CD8-positive, alpha-beta memory T cell (primary cell): ENCODE data around the gene NEK4. TPM values are rescaled to one million over a fixed set of nuclear protein-coding genes. Genes with fewer than 3 reads are reported as not detected.

Experiments used
- CTCF ChIA-PET: fragments of 350-600 bp; sonication (Branson Sonifier 250); formaldehyde crosslinking; loops from one replicate; lab custom pipeline; 2021; ENCODE audit warnings: antibody characterized with exemption; lab: Charles Lee
- POLR2A ChIA-PET: fragments of 350-600 bp; sonication (Branson Sonifier 250); formaldehyde crosslinking; loops from one replicate; lab custom pipeline; 2021; ENCODE audit warnings: antibody characterized with exemption; lab: Charles Lee
- DNase-seq, 5 donors: peaks; one replicate each; pipeline versions ENCODE4 v3.0.0 to v3.0.0-alpha.2; 2020 to 2022; ENCODE audit warnings: mixed read lengths in 1 of 5
- H3K27ac ChIP-seq: one replicate; pipeline ENCODE4 v1.7.0; 2013; ENCODE audit warnings: low read depth, mild to moderate bottlenecking, low read length, moderate library complexity
- H3K27me3 ChIP-seq: 2 replicates; pipeline ENCODE4 v1.7.0; 2013; ENCODE audit warnings: low read length, mild to moderate bottlenecking; ENCODE audit not compliant: insufficient read depth, poor library complexity, severe bottlenecking
- H3K36me3 ChIP-seq: 2 replicates; pipeline ENCODE4 v1.7.0; 2013; ENCODE audit warnings: mild to moderate bottlenecking, low read length, moderate library complexity; ENCODE audit not compliant: insufficient read depth
- H3K4me1 ChIP-seq: 2 replicates; pipeline ENCODE4 v1.7.0; 2013; ENCODE audit warnings: mild to moderate bottlenecking, low read length, moderate library complexity; ENCODE audit not compliant: insufficient read depth
- H3K4me3 ChIP-seq: 2 replicates; pipeline ENCODE4 v1.7.0; 2013; ENCODE audit warnings: mild to moderate bottlenecking, low read length
- H3K9me3 ChIP-seq: 2 replicates; pipeline ENCODE4 v1.7.0; 2013; ENCODE audit warnings: mild to moderate bottlenecking, low read length
- H3K27ac Mint-ChIP-seq, 8 donors: one replicate each; pipeline ENCODE4 v1.8.0; 2020 to 2021; ENCODE audit warnings: mixed read lengths in 8 of 8, mild to moderate bottlenecking in 6 of 8, inconsistent platforms in 3 of 8, moderate library complexity in 3 of 8
- H3K27me3 Mint-ChIP-seq, 2 donors: one replicate each; pipeline ENCODE4 v1.8.0; 2020 to 2021; ENCODE audit warnings: mixed read lengths in 2 of 2, mild to moderate bottlenecking in 1 of 2, moderate library complexity in 1 of 2
- H3K36me3 Mint-ChIP-seq, 3 donors: one replicate each; pipeline ENCODE4 v1.8.0; 2020 to 2021; ENCODE audit warnings: mixed read lengths in 3 of 3, inconsistent platforms in 1 of 3, mild to moderate bottlenecking in 1 of 3
- H3K4me1 Mint-ChIP-seq, 3 donors: one replicate each; pipeline ENCODE4 v1.8.0; 2020 to 2021; ENCODE audit warnings: mixed read lengths in 3 of 3, inconsistent platforms in 1 of 3, mild to moderate bottlenecking in 1 of 3
- H3K4me3 Mint-ChIP-seq, 7 donors: one replicate each; pipeline ENCODE4 v1.8.0; 2020 to 2021; ENCODE audit warnings: mixed read lengths in 7 of 7, mild to moderate bottlenecking in 6 of 7, moderate library complexity in 4 of 7, inconsistent platforms in 2 of 7
- H3K9me3 Mint-ChIP-seq, 5 donors: one replicate each; pipeline ENCODE4 v1.8.0; 2020 to 2022; ENCODE audit warnings: mixed read lengths in 5 of 5, mild to moderate bottlenecking in 3 of 5, moderate library complexity in 2 of 5, inconsistent platforms in 1 of 5
- polyA plus RNA-seq: library from polyadenylated mRNA; unstranded; fragments of 300-500 nt; fragmentation: Illumina TruSeq; gene quantifications from one replicate; pipeline ENCODE4 v1.2.3, GENCODE V29; 2021
- total RNA-seq, 2 experiments: library from RNA; stranded (reverse); gene quantifications; one replicate each; pipeline ENCODE4 v1.2.3, GENCODE V29; 2021

Gene NEK4
- total and polyA plus RNA-seq, 3 experiments from 2014 or later = 11.4 to 35.7 (median 33.5) TPM

GRCh38 chr3:52796411-52796810 is 25.7 kb upstream of the NEK4 start:
- no peaks in the 10 kb centered on the region for H3K27me3 ChIP-seq
- H3K27ac ChIP-seq = no peak overlapping the region
- Mint-ChIP-seq H3K27ac (no peak overlapping the region), H3K4me1 (no peaks in the 10 kb centered on the region), H3K27me3 (peaks cover 0 to 2% of the 10 kb centered on the region in 2 donors), H3K36me3 (no peaks in the 10 kb centered on the region), H3K9me3 (no peaks in the 10 kb centered on the region), H3K4me3 (no peak overlapping the region)
- DNase-seq = no peak
- H3K4me3 ChIP-seq = no peak overlapping the region
- H3K36me3 ChIP-seq = no peaks in the 10 kb centered on the region
- CTCF ChIA-PET = no interaction called here
- no peaks in the 10 kb centered on the region for H3K9me3 ChIP-seq
- no peaks in the 10 kb centered on the region for H3K4me1 ChIP-seq
- POLR2A ChIA-PET = no interaction called here

- no peak overlapping the region for H3K27ac ChIP-seq
- H3K4me3 ChIP-seq = no peak overlapping the region
- H3K36me3 ChIP-seq = no peaks in the 10 kb centered on the region
- no peaks in the 10 kb centered on the region for H3K4me1 Mint-ChIP-seq
- H3K27me3 ChIP-seq = no peaks in the 10 kb centered on the region
- no peaks in the 10 kb centered on the region for H3K9me3 ChIP-seq
- H3K4me3 Mint-ChIP-seq = no peak overlapping the region
- DNase-seq = no peak
- H3K27me3 Mint-ChIP-seq = peaks cover 0 to 2% of the 10 kb centered on the region in 2 donors
- no peaks in the 10 kb centered on the region for H3K4me1 ChIP-seq
- ChIA-PET CTCF (no interaction called here), POLR2A (no interaction called here)
- peaks cover 0 to 2% (median 0%) of the 10 kb centered on the region in 5 donors for H3K9me3 Mint-ChIP-seq
- H3K36me3 Mint-ChIP-seq = no peaks in the 10 kb centered on the region
- peak overlapping the region in 1 of 8 donors; percentile 75 for H3K27ac Mint-ChIP-seq
Observed at GRCh38 chr3:52795298-52795900, 24.7 kb upstream of the NEK4 start.

- POLR2A ChIA-PET = no interaction called here
- Mint-ChIP-seq H3K4me3 (no peak within 1 kb of the TSS), H3K27ac (peak within 1 kb of the TSS in 1 of 8 donors; percentile 75), H3K27me3 (peaks cover 0 to 2% of the 10 kb centered on the region in 2 donors), H3K36me3 (no peaks in the 10 kb centered on the region), H3K9me3 (peaks cover 0 to 2% (median 0%) of the 10 kb centered on the region in 5 donors), H3K4me1 (no peaks in the 10 kb centered on the region)
- H3K27me3 ChIP-seq = no peaks in the 10 kb centered on the region
- DNase-seq = no peak
- H3K9me3 ChIP-seq = no peaks in the 10 kb centered on the region
- CTCF ChIA-PET = no interaction called here
- no peaks in the 10 kb centered on the region for H3K4me1 ChIP-seq
- H3K4me3 ChIP-seq = no peak within 1 kb of the TSS
- H3K27ac ChIP-seq = no peak within 1 kb of the TSS
- H3K36me3 ChIP-seq = no peaks in the 10 kb centered on the region
Observed at GRCh38 chr3:52794612-52795099, 23.9 kb upstream of the NEK4 start, which contains the start of gene ITIH3. Gene ITIH3 (plus strand): TSS chr3:52794796. CDS start chr3:52794804, 8 bp downstream.

DNA sequence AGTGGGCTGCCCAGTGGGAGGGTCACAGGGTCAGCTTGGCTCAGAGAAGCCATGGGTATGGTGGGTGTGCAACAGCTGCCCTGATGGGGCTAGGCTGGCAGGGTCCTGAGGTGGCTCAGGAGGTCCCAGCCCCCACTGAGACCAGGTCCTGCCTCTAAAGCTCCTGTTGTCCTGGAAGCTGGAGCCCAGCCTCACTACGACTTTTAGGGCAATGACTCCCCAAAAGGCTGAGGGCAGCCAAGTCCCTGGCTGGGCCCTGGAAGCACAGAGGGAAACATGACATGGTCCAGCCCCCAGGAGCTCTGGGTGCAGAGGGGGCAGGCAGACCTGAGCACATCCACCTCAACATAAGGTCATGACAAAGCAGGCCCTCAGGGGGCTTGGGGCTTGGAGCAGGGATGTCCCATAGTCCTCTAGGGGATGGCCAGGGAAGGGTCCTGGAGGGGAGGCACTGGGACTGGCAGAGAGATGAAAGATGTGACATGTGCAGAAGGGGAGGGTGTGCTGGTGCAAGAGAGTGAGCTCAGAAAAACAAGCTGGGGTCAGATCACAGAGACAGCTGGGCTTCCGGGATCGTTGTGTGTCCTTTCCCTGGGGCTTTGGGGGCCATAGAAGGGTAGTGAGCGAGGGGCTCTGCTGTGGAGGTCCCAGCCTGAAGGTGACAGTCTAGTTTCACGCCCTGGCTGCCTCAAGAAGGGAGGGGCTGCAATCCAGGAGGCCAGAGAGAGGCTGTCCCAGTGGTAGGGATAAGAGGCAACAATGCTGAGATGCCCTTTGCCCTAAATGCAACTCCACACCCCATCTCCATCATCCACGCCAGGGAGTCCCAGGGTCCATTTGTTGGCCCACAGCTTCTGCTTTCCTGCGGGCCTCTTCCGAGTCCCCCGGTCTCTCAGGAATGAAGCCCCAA is 23.2 kb upstream of the NEK4 start:
- CTCF ChIA-PET = no interaction called here
- no peaks in the 10 kb centered on the region for H3K36me3 Mint-ChIP-seq
- peaks cover 0 to 2% (median 0%) of the 10 kb centered on the region in 5 donors for H3K9me3 Mint-ChIP-seq
- H3K4me3 Mint-ChIP-seq = no peak overlapping the region
- H3K4me3 ChIP-seq = no peak overlapping the region
- no peak overlapping the region for H3K27ac Mint-ChIP-seq
- H3K4me1 ChIP-seq = no peaks in the 10 kb centered on the region
- no peaks in the 10 kb centered on the region for H3K36me3 ChIP-seq
- no peak for DNase-seq
- POLR2A ChIA-PET = no interaction called here
- no peaks in the 10 kb centered on the region for H3K27me3 ChIP-seq
- no peak overlapping the region for H3K27ac ChIP-seq
- no peaks in the 10 kb centered on the region for H3K27me3 Mint-ChIP-seq
- no peaks in the 10 kb centered on the region for H3K9me3 ChIP-seq
- no peaks in the 10 kb centered on the region for H3K4me1 Mint-ChIP-seq

DNA sequence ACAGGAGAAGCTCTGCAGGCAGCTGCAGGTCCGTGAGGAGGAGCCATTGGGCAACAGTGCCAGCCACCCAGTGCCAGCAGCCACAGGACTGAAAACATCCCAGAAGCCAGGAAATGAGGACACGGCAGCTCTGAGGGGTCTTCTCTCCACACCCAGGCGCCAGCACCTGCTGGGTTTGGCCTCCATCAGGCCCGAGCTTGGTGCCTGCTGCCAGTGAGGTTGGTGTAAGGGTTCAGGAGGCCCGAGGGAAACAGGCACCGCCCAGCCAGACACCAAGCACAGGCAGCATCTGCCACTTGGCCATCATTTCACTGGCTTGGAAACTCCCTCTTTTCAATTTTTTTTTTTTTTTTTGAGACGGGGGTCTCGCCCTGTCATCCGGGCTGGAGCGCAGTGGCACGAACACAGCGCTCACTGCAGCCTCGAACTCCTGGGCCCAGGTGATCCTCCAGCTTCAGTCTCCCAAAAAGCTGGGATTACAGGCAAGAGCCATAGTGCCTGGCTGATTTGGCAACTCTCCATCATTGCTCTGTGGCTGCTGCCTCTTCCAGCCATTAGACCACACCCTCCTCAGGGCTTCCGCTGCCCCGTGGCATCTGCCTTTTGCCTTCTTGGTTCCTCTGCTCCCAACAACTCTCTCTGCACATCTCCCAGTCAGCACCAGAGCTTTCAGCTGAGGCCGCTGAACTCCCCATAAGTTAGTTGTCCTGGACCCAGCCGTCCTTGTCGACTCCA is 22.4 kb upstream of the NEK4 start:
- Histone ChIP-seq H3K4me1 (no peaks in the 10 kb centered on the region), H3K36me3 (no peaks in the 10 kb centered on the region), H3K27ac (no peak overlapping the region), H3K9me3 (no peaks in the 10 kb centered on the region), H3K4me3 (no peak overlapping the region), H3K27me3 (no peaks in the 10 kb centered on the region)
- no peak for DNase-seq
- no peak overlapping the region for H3K27ac Mint-ChIP-seq
- no peaks in the 10 kb centered on the region for H3K36me3 Mint-ChIP-seq
- no peak overlapping the region for H3K4me3 Mint-ChIP-seq
- peaks cover 0 to 2% (median 0%) of the 10 kb centered on the region in 5 donors for H3K9me3 Mint-ChIP-seq
- CTCF ChIA-PET = no interaction called here
- H3K4me1 Mint-ChIP-seq = no peaks in the 10 kb centered on the region
- POLR2A ChIA-PET = no interaction called here
- H3K27me3 Mint-ChIP-seq = no peaks in the 10 kb centered on the region

- Mint-ChIP-seq H3K4me1 (no peaks in the 10 kb centered on the region), H3K9me3 (peaks cover 0 to 2% (median 0%) of the 10 kb centered on the region in 5 donors), H3K27ac (peak overlapping the region in 1 of 8 donors; percentile 5), H3K36me3 (no peaks in the 10 kb centered on the region), H3K27me3 (peaks cover 0 to 5% of the 10 kb centered on the region in 2 donors), H3K4me3 (peak overlapping the region in 1 of 7 donors; percentile 13)
- Histone ChIP-seq H3K9me3 (no peaks in the 10 kb centered on the region), H3K36me3 (no peaks in the 10 kb centered on the region), H3K27me3 (no peaks in the 10 kb centered on the region), H3K27ac (no peak overlapping the region), H3K4me3 (no peak overlapping the region), H3K4me1 (no peaks in the 10 kb centered on the region)
- DNase-seq = no peak
- CTCF ChIA-PET = no interaction called here
- POLR2A ChIA-PET = no interaction called here
Observed at GRCh38 chr3:52792413-52792812, 21.7 kb upstream of the NEK4 start.

DNA sequence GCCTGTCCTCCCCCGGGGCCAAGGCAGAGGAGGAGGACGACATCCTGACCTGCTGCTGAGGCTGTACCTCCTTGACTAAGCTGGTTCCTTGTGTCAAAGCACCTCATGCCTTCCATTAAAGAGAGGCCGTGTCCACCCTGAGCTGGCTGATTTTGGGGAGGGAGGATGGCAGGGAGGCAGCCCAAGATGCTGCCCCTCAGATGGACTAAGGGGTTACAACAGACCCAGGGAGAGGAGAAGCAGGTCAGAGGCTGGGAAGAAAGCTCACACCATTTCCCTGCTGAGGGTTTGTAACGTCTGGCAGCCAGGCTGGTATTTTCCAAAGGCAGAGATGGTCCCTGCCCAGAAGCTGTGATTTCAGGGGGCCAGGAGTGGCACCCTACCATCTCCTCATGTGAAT is 21.2 kb upstream of the NEK4 start:
- H3K27me3 Mint-ChIP-seq = peaks cover 0 to 5% of the 10 kb centered on the region in 2 donors
- Histone ChIP-seq H3K36me3 (no peaks in the 10 kb centered on the region), H3K9me3 (no peaks in the 10 kb centered on the region), H3K4me1 (no peaks in the 10 kb centered on the region), H3K4me3 (no peak overlapping the region), H3K27me3 (no peaks in the 10 kb centered on the region), H3K27ac (no peak overlapping the region)
- POLR2A ChIA-PET = no interaction called here
- DNase-seq = no peak
- H3K4me1 Mint-ChIP-seq = no peaks in the 10 kb centered on the region
- H3K4me3 Mint-ChIP-seq = no peak overlapping the region
- peak overlapping the region in 1 of 8 donors; percentile 5 for H3K27ac Mint-ChIP-seq
- CTCF ChIA-PET = no interaction called here
- H3K36me3 Mint-ChIP-seq = no peaks in the 10 kb centered on the region
- peaks cover 0 to 2% (median 0%) of the 10 kb centered on the region in 5 donors for H3K9me3 Mint-ChIP-seq
